Activated naive CD8-positive, alpha-beta T cell treated with anti-CD3 and anti-CD28 coated beads, Interleukin-2, amount 50 U/mL, for 24 hours (primary cell): ENCODE measurements around the gene TRAPPC3L.

Experiments
- ATAC-seq: fragments of 150-1000 bp; cut with Tn5 transposase; one replicate; pipeline ENCODE4 v1.10.0; 2021
- DNase-seq: peaks from one replicate; pipeline ENCODE4 v3.0.0; 2021
- H3K27ac Mint-ChIP-seq: one replicate; pipeline ENCODE4 v1.8.0; 2021; ENCODE audit warnings: mild to moderate bottlenecking, mixed read lengths
- H3K27me3 Mint-ChIP-seq: one replicate; pipeline ENCODE4 v1.8.0; 2021; ENCODE audit warnings: mixed read lengths
- H3K36me3 Mint-ChIP-seq: one replicate; pipeline ENCODE4 v1.8.0; 2021; ENCODE audit warnings: low read depth, mixed read lengths
- H3K4me1 Mint-ChIP-seq: one replicate; pipeline ENCODE4 v1.8.0; 2021; ENCODE audit warnings: mixed read lengths
- H3K4me3 Mint-ChIP-seq: one replicate; pipeline ENCODE4 v1.8.0; 2021; ENCODE audit warnings: mild to moderate bottlenecking, moderate library complexity, mixed read lengths
- H3K9me3 Mint-ChIP-seq: one replicate; pipeline ENCODE4 v1.8.0; 2021; ENCODE audit warnings: mixed read lengths

The TRAPPC3L gene

GRCh38 chr6:116536216-116536621 is 9.3 kb downstream of the TRAPPC3L start:
- Mint-ChIP-seq H3K9me3 (no peaks in the 10 kb centered on the region), H3K27ac (no peak overlapping the region), H3K4me3 (no peak overlapping the region), H3K27me3 (peaks cover 16% of the 10 kb centered on the region), H3K4me1 (no peaks in the 10 kb centered on the region), H3K36me3 (no peaks in the 10 kb centered on the region)
- ATAC-seq, result no peak
- no peak for DNase-seq

GRCh38 chr6:116535109-116535508 is 10.4 kb downstream of the TRAPPC3L start:
- Mint-ChIP-seq H3K4me3 (no peak overlapping the region), H3K9me3 (no peaks in the 10 kb centered on the region), H3K36me3 (no peaks in the 10 kb centered on the region), H3K4me1 (no peaks in the 10 kb centered on the region), H3K27me3 (peaks cover 13% of the 10 kb centered on the region), H3K27ac (no peak overlapping the region)
- no peak for ATAC-seq
- DNase-seq, result no peak

GRCh38 chr6:116533233-116533957 is 12.1 kb downstream of the TRAPPC3L start:
- ATAC-seq, result no peak
- no peaks in the 10 kb centered on the region for H3K9me3 Mint-ChIP-seq
- H3K4me1 Mint-ChIP-seq, result no peaks in the 10 kb centered on the region
- H3K27ac Mint-ChIP-seq, result no peak overlapping the region
- no peaks in the 10 kb centered on the region for H3K36me3 Mint-ChIP-seq
- H3K27me3 Mint-ChIP-seq, result peaks cover 15% of the 10 kb centered on the region
- no peak overlapping the region for H3K4me3 Mint-ChIP-seq
- DNase-seq, result no peak

- Mint-ChIP-seq H3K4me3 (no peak overlapping the region), H3K4me1 (no peaks in the 10 kb centered on the region), H3K36me3 (no peaks in the 10 kb centered on the region), H3K9me3 (no peaks in the 10 kb centered on the region), H3K27me3 (peaks cover 17% of the 10 kb centered on the region), H3K27ac (no peak overlapping the region)
- DNase-seq (peak; percentile 57), ATAC-seq (peak; percentile 71)
These were observed 13.6 kb downstream of the TRAPPC3L start for GRCh38 chr6:116531675-116532570.

GRCh38 chr6:116530436-116530835 is 15.0 kb downstream of the TRAPPC3L start:
- H3K27ac Mint-ChIP-seq, result no peak overlapping the region
- no peak for DNase-seq
- H3K9me3 Mint-ChIP-seq, result no peaks in the 10 kb centered on the region
- no peak overlapping the region for H3K4me3 Mint-ChIP-seq
- H3K36me3 Mint-ChIP-seq, result no peaks in the 10 kb centered on the region
- peaks cover 17% of the 10 kb centered on the region for H3K27me3 Mint-ChIP-seq
- H3K4me1 Mint-ChIP-seq, result no peaks in the 10 kb centered on the region
- ATAC-seq, result no peak

- no peak for ATAC-seq
- H3K27ac Mint-ChIP-seq, result no peak overlapping the region
- H3K36me3 Mint-ChIP-seq, result no peaks in the 10 kb centered on the region
- H3K4me3 Mint-ChIP-seq, result no peak overlapping the region
- H3K4me1 Mint-ChIP-seq, result no peaks in the 10 kb centered on the region
- no peak for DNase-seq
- peaks cover 17% of the 10 kb centered on the region for H3K27me3 Mint-ChIP-seq
- no peaks in the 10 kb centered on the region for H3K9me3 Mint-ChIP-seq
These were observed 15.8 kb downstream of the TRAPPC3L start for GRCh38 chr6:116529466-116530290.

GRCh38 chr6:116528780-116529179 is 16.7 kb downstream of the TRAPPC3L start:
- ATAC-seq (no peak), DNase-seq (no peak)
- no peaks in the 10 kb centered on the region for H3K36me3 Mint-ChIP-seq
- peaks cover 14% of the 10 kb centered on the region for H3K27me3 Mint-ChIP-seq
- H3K4me1 Mint-ChIP-seq, result no peaks in the 10 kb centered on the region
- H3K27ac Mint-ChIP-seq, result no peak overlapping the region
- no peak overlapping the region for H3K4me3 Mint-ChIP-seq
- no peaks in the 10 kb centered on the region for H3K9me3 Mint-ChIP-seq

- no peaks in the 10 kb centered on the region for H3K4me1 Mint-ChIP-seq
- ATAC-seq, result no peak
- H3K4me3 Mint-ChIP-seq, result no peak overlapping the region
- H3K36me3 Mint-ChIP-seq, result no peaks in the 10 kb centered on the region
- H3K27ac Mint-ChIP-seq, result no peak overlapping the region
- no peak for DNase-seq
- peaks cover 9% of the 10 kb centered on the region for H3K27me3 Mint-ChIP-seq
- H3K9me3 Mint-ChIP-seq, result no peaks in the 10 kb centered on the region
These were observed 17.4 kb downstream of the TRAPPC3L start for GRCh38 chr6:116528133-116528532.

- ATAC-seq, result no peak
- Mint-ChIP-seq H3K36me3 (no peaks in the 10 kb centered on the region), H3K4me1 (no peaks in the 10 kb centered on the region), H3K27ac (no peak overlapping the region), H3K27me3 (peaks cover 2% of the 10 kb centered on the region), H3K4me3 (no peak overlapping the region), H3K9me3 (no peaks in the 10 kb centered on the region)
- DNase-seq, result no peak
These were observed 21.2 kb downstream of the TRAPPC3L start for GRCh38 chr6:116524236-116524635.

GRCh38 chr6:116522896-116523295 is 22.6 kb downstream of the TRAPPC3L start:
- H3K9me3 Mint-ChIP-seq, result no peaks in the 10 kb centered on the region
- H3K27me3 Mint-ChIP-seq, result peaks cover 2% of the 10 kb centered on the region
- no peak overlapping the region for H3K4me3 Mint-ChIP-seq
- H3K36me3 Mint-ChIP-seq, result no peaks in the 10 kb centered on the region
- DNase-seq (no peak), ATAC-seq (no peak)
- no peak overlapping the region for H3K27ac Mint-ChIP-seq
- H3K4me1 Mint-ChIP-seq, result no peaks in the 10 kb centered on the region

GRCh38 chr6:116518621-116519368 is 26.7 kb downstream of the TRAPPC3L start:
- H3K9me3 Mint-ChIP-seq, result no peaks in the 10 kb centered on the region
- H3K36me3 Mint-ChIP-seq, result no peaks in the 10 kb centered on the region
- DNase-seq (no peak), ATAC-seq (no peak)
- no peaks in the 10 kb centered on the region for H3K27me3 Mint-ChIP-seq
- H3K4me3 Mint-ChIP-seq, result no peak overlapping the region
- H3K27ac Mint-ChIP-seq, result no peak overlapping the region
- H3K4me1 Mint-ChIP-seq, result no peaks in the 10 kb centered on the region

- H3K9me3 Mint-ChIP-seq, result no peaks in the 10 kb centered on the region
- no peak for DNase-seq
- no peaks in the 10 kb centered on the region for H3K4me1 Mint-ChIP-seq
- no peaks in the 10 kb centered on the region for H3K27me3 Mint-ChIP-seq
- ATAC-seq, result no peak
- no peaks in the 10 kb centered on the region for H3K36me3 Mint-ChIP-seq
- H3K4me3 Mint-ChIP-seq, result no peak overlapping the region
- no peak overlapping the region for H3K27ac Mint-ChIP-seq
These were observed 30.3 kb downstream of the TRAPPC3L start for GRCh38 chr6:116515141-116515540.

GRCh38 chr6:116514111-116514510 is 31.4 kb downstream of the TRAPPC3L start:
- ATAC-seq, result no peak
- H3K36me3 Mint-ChIP-seq, result no peaks in the 10 kb centered on the region
- no peak for DNase-seq
- H3K4me3 Mint-ChIP-seq, result no peak overlapping the region
- H3K9me3 Mint-ChIP-seq, result no peaks in the 10 kb centered on the region
- H3K27me3 Mint-ChIP-seq, result no peaks in the 10 kb centered on the region
- H3K4me1 Mint-ChIP-seq, result no peaks in the 10 kb centered on the region
- H3K27ac Mint-ChIP-seq, result no peak overlapping the region
